Epithelial cell of proximal tubule (primary cell): ENCODE results near the gene RBBP7. TPM values are rescaled to one million over a fixed set of nuclear protein-coding genes. Genes with fewer than 3 reads are reported as not detected.

Experiments
- DNase-seq: peaks from one replicate; pipeline ENCODE4 v3.0.0-alpha.2; 2011; ENCODE audit warnings: low read depth
- H3K4me3 ChIP-seq: 2 replicates; pipeline ENCODE4 v1.5.1; 2011; ENCODE audit warnings: low read depth, mild to moderate bottlenecking, low read length
- CTCF ChIP-seq: conservative IDR thresholded peaks from 2 replicates; pipeline ENCODE4 v1.5.1; 2012; ENCODE audit warnings: low read depth, mild to moderate bottlenecking, low read length
- total RNA-seq: library from RNA; depleted of rRNA; stranded (reverse); fragments of >200 nt; gene quantifications from 2 replicates; pipeline ENCODE4 v1.2.3, GENCODE V29; 2015

RBBP7 gene
- total RNA-seq, 1 donor from 2014 or later, result 149 TPM

- no peak for TF ChIP-seq CTCF
- no peak for DNase-seq
- H3K4me3 ChIP-seq, result no peak overlapping the region
These were observed 33.3 kb upstream of the RBBP7 start for GRCh38 chrX:16903274-16904022.

- no peak for TF ChIP-seq CTCF
- DNase-seq, result no peak
- no peak overlapping the region for H3K4me3 ChIP-seq
These were observed 27.3 kb upstream of the RBBP7 start for GRCh38 chrX:16897445-16897844.

DNA sequence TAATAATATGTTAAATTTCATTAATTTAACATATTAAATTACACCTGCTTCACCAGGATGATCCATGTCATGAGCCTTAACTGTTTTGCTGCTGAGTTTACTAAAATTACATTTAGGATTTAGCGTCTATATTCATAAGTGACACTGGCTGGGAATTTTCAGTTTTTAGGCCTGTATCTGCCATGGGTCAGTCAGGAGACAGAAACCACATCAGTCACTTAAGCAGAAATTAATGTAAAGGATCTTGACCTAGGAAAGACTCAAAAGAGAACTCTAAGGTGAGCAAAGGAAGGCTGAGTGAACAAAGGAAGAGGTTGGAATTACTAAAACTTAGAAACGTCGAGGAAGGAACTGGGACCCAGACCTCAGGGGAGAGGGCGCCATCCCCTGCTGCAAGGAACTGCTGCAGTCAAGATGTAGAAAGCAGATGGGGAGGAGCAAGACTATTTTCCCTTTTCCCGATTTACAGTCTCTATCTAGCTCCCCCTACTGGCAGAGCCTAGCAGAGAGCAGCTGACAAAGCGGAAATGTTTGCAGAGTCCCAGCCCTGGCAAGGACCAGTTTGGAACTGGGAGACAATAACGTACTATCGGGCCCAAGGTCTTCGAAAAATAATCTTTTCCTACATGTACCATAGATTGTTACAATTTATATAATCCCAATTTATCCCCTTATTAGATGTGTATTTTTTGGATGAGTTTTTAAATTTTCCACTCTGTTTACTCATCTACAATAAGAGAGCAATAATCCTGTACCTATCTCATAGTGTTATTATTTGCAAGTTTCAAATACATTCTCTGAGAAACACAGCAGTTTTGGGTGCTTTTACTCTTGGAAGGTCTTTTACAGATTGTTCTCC, 22.6 kb upstream of the RBBP7 start:
- no peak for DNase-seq

DNA sequence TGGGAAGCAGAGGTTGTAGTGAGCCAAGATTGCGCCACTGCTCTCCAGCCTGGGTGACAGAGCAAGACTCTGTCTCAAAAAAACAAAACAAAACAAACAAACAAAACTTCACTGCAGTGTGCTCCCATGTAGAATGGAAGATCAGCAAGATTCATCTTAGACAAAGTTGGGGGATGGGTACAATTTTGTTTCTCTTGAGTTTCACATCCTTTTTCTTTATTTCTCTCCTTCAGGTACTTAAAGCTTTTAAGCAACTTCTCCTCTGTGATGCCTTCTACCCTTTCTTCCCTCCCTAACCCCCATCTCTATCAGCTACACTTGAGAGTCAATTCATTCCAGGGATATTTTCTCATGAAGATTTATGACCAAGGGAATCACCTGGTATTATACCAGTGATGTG, 15.5 kb upstream of the RBBP7 start:
- H3K4me3 ChIP-seq, result no peak overlapping the region
- no peak for TF ChIP-seq CTCF
- no peak for DNase-seq

More for the DNA sequence above, 22.6 kb upstream of the RBBP7 start:
- peak; percentile 82 for TF ChIP-seq CTCF
- no peak overlapping the region for H3K4me3 ChIP-seq

- no peak for DNase-seq
- no peak overlapping the region for H3K4me3 ChIP-seq
- TF ChIP-seq CTCF, result no peak
These were observed 13.3 kb upstream of the RBBP7 start for GRCh38 chrX:16883487-16883804.

GRCh38 chrX:16882702-16883486, 12.7 kb upstream of the RBBP7 start:
- peak; percentile 58 for TF ChIP-seq CTCF
- H3K4me3 ChIP-seq, result peak overlapping the region; percentile 55
- DNase-seq, result no peak
